Measurements from ENCODE around the gene CNP.
A peak's percentile ranks its signal among the peaks of the same experiment; 100 is the strongest.

The CNP gene

DNA sequence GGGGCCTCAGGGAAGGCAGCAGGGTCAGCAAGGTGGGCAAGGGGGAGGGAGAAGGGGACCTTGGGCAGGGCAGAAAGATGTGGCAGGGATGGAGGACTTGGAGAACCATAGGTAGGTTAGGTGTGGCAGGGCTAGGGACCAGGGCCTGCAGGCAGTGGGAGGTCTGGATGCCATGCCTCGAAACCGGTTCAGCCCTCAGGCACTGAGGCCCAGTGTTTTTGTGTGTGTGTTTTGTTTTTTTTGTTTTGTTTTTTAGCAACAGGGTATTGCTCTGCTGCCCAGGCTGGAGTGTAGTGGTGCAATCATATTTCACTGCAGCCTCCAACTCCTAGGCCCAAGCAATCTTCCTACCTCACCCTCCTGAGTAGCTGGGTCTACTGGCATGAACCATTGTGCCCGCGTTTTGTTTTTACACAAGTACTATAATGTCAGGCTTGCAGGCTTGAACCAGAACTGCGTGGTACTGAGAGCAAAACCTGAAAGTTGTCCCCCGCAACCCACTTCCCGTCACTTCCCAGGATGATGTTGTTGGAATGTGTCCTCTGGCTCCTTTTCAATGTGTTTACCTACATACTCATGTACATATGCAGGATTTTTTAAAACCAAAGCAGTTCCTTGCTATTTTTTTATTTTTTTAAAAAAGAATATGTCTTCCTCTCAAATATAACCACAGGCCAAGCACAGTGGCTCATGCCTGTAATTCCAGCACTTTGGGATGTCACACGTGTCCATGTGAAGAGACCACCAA is 23.8 kb upstream of the CNP start:
- no peak for DNase-seq (ENCODE audit: low spot score)

DNA sequence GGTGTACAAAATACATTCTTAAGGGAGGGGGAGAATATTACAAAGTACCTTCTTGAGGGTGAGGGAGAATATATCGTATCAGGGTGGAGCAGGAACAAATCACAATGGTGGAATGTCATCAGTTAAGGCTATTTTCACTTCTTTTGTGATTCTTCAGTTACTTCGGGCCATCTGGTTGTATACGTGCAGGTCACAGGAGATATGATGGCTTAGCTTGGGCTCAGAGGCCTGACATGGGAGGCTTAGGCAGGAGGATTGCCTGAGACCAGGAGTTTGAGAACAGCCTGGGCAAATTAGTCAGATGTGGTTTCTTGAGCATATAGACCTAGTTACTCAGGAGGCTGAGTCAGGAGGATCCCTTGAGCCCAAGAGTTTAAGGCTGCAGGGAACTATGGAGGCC is 23.1 kb upstream of the CNP start:
- DNase-seq (ENCODE audit: low spot score): no peak

DNA sequence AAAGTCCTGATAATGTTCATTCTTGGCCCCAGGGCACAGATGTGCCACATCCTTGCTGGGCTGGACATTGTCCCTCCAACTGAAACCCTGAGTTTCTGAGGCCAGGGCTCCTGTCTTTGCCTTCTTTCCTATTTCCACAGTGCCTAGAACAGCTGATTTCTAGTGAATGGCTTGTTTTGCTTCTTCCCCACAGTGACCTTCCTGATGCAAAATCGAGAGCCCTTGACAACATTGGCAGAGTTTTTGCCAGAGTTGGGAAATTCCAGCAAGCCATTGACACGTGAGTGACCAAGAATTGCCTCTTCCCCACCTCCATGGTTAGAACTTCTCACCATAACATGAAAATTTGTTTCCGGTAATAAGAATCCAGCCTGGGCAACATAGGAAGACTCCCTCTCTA is 21.7 kb upstream of the CNP start:
- DNase-seq (ENCODE audit: low spot score): no peak

GRCh38 chr17:41948762-41949460 is 17.7 kb upstream of the CNP start:
- DNase-seq (ENCODE audit: low spot score): no peak

GRCh38 chr17:41956522-41956921 is 10.1 kb upstream of the CNP start:
- DNase-seq (ENCODE audit: low spot score): peak; percentile 6

- peak; percentile 60 for DNase-seq (ENCODE audit: low spot score)
Measured at GRCh38 chr17:41957031-41957868, 9.3 kb upstream of the CNP start.

DNA sequence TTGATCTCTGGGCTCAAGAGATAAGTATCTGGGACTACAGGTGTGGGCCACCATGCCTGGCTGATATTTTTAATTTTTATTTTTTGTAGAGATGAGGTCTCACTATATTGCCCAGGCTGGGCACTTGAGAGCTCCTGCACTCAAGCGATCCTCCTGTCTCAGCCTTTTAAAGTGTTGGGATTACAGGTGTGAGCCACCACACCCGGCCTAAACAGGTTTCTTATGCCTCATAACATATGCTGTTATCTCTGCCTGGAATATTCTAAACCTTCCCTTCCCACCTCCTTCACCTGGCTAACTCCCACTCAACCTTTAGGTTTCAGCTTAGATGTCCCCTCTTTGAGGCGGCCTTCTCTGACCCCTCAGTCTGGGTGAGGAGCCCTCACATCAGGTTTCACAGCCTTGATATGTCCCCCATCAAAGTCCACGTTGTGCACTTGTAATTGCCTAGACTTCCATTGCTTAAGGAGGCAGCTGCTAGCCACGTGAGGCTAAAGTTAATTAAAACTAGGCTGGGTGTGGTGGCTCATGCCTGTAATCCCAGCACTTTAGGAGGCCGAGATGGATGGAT is 8.6 kb upstream of the CNP start:
- no peak for DNase-seq (ENCODE audit: low spot score)

- no peak for DNase-seq (ENCODE audit: low spot score)
Measured at GRCh38 chr17:41959030-41959335, 7.6 kb upstream of the CNP start.

- DNase-seq (ENCODE audit: low spot score): peak; percentile 62
Measured at GRCh38 chr17:41959336-41960095, 7.1 kb upstream of the CNP start.

DNA sequence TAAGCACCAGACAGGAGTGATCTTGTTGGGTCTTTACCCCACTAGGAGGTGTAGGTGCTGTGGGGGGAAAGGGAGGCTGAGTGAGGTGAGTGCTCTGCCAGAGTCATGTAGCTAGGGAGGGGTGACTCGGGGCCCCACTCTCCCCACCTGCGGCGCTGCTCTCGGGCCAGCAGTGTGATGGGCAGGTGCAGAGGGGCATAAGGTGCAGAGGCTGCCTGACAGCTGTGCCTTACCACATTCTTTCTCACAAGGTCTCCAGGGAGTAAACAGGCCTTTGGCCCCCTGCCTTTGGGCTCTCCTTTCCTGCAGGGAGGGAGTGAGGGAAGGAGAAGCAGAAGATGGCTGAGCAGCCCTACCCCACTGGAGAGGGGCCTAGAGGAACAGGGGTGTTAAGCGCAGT is 4.5 kb upstream of the CNP start:
- no peak for DNase-seq (ENCODE audit: low spot score)

DNA sequence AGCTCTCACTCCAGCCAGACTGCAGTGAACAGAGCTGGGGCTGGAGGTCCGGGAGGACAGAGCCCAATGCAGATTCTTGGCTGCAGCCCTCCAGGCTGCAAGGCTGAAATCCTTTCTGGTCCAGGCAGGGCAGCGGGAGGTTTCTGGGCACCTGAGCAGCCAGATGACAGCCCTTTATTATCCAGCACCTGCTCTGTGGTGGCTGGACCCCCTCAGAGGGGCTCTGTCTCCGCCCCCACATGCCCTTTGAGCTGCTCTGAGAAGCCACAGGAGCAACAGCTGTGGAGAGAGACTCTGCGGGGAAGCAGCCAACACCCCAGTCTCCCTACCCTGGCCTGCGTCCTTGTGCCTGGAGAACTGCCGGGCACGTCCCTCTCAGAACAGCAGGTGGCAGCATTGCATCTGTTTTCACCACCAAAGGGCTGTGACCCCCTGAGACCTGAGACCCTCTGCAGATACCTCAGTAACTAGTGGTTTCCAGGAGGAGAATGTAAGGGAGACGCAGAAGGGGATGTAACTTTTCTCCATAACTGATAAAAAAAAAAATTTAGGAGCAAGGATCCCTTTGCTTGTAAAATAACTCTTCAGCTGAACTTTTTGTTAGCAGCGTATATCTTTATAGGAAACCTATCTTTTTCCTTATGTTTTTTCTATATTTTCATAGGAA is 3.7 kb upstream of the CNP start:
- DNase-seq (ENCODE audit: low spot score): peak; percentile 74

DNA sequence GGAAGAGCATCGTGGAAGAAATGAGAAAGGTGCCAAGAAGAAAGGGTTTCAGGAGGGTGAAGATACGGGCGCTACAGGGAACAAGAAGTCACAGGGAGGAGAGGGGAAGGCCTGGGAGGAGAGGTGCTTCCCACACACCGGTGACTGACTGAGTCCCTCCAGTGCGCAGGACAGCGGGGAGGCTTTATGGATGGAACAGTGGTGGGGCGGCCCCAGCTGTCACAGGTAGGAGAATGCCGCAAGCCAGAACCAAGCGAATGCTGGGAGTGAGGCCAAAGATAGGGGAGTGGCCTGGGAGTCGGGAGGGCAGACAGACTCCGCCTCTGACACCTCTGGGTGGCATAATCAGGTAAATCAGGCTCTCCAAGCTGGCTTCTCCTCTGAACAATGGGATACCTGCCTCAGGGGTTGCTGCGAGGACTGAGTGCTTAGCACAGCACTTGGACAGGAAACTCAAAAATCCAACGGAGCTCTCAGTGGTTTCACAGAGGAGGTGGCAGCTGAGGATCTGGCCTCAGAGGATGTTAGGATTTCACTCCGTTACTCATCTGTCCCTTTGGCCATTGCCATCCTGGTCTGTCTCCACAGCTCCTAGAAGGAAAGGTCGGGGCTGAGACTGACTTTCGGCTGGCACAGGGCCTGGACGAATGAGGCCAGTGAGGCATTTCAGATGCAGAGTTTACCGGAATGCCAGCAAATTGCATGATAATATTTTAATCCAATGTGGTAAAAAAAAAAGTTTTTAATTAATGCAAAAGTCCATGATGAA is 717 bp upstream of the CNP start:
- DNase-seq (ENCODE audit: low spot score): peak; percentile 70

GRCh38 chr17:41967141-41967920 is 736 bp downstream of the CNP start:
- DNase-seq (ENCODE audit: low spot score): peak; percentile 36

- DNase-seq (ENCODE audit: low spot score): no peak
Measured at GRCh38 chr17:41967921-41968578, 1.5 kb downstream of the CNP start.

DNA sequence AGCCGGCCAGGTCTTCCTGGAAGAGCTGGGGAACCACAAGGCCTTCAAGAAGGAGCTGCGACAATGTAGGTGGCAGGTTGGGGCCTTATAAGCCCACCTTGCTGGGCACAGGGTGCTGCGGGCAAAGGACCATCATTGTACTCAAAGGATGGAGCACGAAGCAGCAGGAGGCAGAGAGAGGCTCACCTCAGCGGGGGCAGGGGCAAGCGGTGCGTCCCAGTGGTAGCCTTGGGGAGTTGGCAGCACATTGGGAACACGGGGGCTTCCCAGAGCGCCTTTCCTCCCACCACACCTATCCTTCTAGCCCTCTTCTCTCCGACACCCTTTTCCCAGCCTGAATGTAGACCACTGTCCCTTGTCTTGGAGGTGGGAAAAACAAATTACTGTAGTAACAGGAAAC is 2.1 kb downstream of the CNP start:
- no peak for DNase-seq (ENCODE audit: low spot score)

GRCh38 chr17:41970901-41971331 is 4.3 kb downstream of the CNP start:
- no peak for DNase-seq (ENCODE audit: low spot score)

DNA sequence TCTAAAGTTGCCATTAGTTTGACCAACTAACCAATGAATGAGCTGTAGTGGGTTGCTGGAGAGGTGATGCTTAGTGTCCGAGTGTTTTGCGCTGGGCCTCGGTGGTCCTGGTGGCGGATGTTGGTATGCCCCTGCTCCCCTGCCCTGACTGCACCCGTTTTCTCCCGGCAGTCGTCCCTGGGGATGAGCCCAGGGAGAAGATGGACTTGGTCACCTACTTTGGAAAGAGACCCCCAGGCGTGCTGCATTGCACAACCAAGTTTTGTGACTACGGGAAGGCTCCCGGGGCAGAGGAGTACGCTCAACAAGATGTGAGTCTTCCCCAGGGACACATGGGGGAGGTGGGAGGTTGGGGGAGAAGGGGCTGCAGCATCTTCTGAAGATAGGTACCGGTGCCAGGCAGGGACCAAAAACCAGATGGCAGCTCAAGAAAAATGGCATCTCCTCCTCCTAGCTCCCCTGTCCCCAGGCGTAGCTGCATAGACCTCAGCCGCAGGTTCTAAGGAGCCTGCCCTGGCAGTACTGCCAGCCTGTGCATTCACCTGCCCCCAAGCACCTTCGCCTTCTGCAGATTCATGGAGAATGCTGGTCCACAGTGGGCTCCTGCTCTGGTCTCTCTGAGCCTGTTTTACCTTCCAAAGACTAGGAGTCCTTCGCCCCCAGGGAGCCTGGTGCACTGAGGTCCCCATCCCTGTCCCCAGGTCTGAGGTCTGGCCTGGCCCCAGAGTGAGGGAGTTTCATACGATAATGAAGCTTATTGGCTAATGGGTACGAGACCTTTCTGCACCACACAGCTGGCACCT is 5.3 kb downstream of the CNP start:
- DNase-seq (ENCODE audit: low spot score): no peak

Measured in hematopoietic multipotent progenitor cell treated with erythropoietin and hydrocortisone succinate and interleukin-3 and kit ligand, for 15 days (in vitro differentiated cells).